ENCODE results near the gene FLCN. TPM values are rescaled to one million over a fixed set of nuclear protein-coding genes. Genes with fewer than 3 reads are reported as not detected.

The FLCN gene
- polyA plus RNA-seq, 1 donor from 2014 or later: 34.0 TPM

GRCh38 chr17:17191961-17192381 lies 45.0 kb downstream of the FLCN start:
- Histone ChIP-seq H2AFZ (ENCODE audit: low read depth, low read length) (no peak overlapping the region), H3K4me2 (ENCODE audit: low read length) (no peak overlapping the region), H3K79me2 (replicated peaks; ENCODE audit: insufficient read depth, low read length) (no peaks in the 10 kb centered on the region), H4K20me1 (ENCODE audit: insufficient read depth) (no peaks in the 10 kb centered on the region), H3F3A (ENCODE audit: insufficient read depth, low read length, poor library complexity, severe bottlenecking) (no peaks in the 10 kb centered on the region), H3K9me2 (ENCODE audit: insufficient read depth, low read length) (no peaks in the 10 kb centered on the region), H3K36me3 (ENCODE audit: insufficient read depth, low read length) (no peaks in the 10 kb centered on the region), H3K27me3 (ENCODE audit: insufficient read depth, low read depth, low read length) (no peaks in the 10 kb centered on the region), H3K9ac (ENCODE audit: low read length) (no peak overlapping the region), H3K9me3 (ENCODE audit: low read length) (no peaks in the 10 kb centered on the region), H3K27ac (ENCODE audit: low read length) (no peak overlapping the region), H3K4me3 (ENCODE audit: low read length) (no peak overlapping the region)
- TF ChIP-seq POLR2AphosphoS5 (IDR thresholded peaks at IDR 0.05) (no peak), RAD21 (conservative IDR thresholded peaks at IDR 0.05) (no peak), SMC3 (conservative IDR thresholded peaks at IDR 0.05; ENCODE audit: poor library complexity) (no peak), REST (IDR thresholded peaks at IDR 0.05; ENCODE audit: borderline replicate concordance) (no peak), EZH2 (IDR thresholded peaks at IDR 0.05; ENCODE audit: borderline replicate concordance, insufficient read depth, low read length, poor library complexity, severe bottlenecking) (no peak), CTCF (IDR thresholded peaks at IDR 0.05; ENCODE audit: poor library complexity, severe bottlenecking) (no peak), EP300 (conservative IDR thresholded peaks at IDR 0.05; ENCODE audit: poor library complexity, severe bottlenecking) (no peak), TAF1 (IDR thresholded peaks at IDR 0.05; ENCODE audit: low read depth) (no peak), MXI1 (conservative IDR thresholded peaks at IDR 0.05; ENCODE audit: poor library complexity, severe bottlenecking) (no peak)

GRCh38 chr17:17191346-17191792 lies 45.6 kb downstream of the FLCN start:
- Histone ChIP-seq H3K79me2 (replicated peaks; ENCODE audit: insufficient read depth, low read length) (no peaks in the 10 kb centered on the region), H2AFZ (ENCODE audit: low read depth, low read length) (no peak overlapping the region), H3K9me2 (ENCODE audit: insufficient read depth, low read length) (no peaks in the 10 kb centered on the region), H3K27ac (ENCODE audit: low read length) (no peak overlapping the region), H3K27me3 (ENCODE audit: insufficient read depth, low read depth, low read length) (no peaks in the 10 kb centered on the region), H3K36me3 (ENCODE audit: insufficient read depth, low read length) (no peaks in the 10 kb centered on the region), H3K9ac (ENCODE audit: low read length) (no peak overlapping the region), H3K4me3 (ENCODE audit: low read length) (no peak overlapping the region), H3K9me3 (ENCODE audit: low read length) (no peaks in the 10 kb centered on the region), H4K20me1 (ENCODE audit: insufficient read depth) (no peaks in the 10 kb centered on the region), H3F3A (ENCODE audit: insufficient read depth, low read length, poor library complexity, severe bottlenecking) (no peaks in the 10 kb centered on the region), H3K4me2 (ENCODE audit: low read length) (no peak overlapping the region)
- TF ChIP-seq MXI1 (conservative IDR thresholded peaks at IDR 0.05; ENCODE audit: poor library complexity, severe bottlenecking) (no peak), TAF1 (IDR thresholded peaks at IDR 0.05; ENCODE audit: low read depth) (no peak), POLR2AphosphoS5 (IDR thresholded peaks at IDR 0.05) (no peak), CTCF (IDR thresholded peaks at IDR 0.05; ENCODE audit: poor library complexity, severe bottlenecking) (no peak), SMC3 (conservative IDR thresholded peaks at IDR 0.05; ENCODE audit: poor library complexity) (no peak), REST (IDR thresholded peaks at IDR 0.05; ENCODE audit: borderline replicate concordance) (no peak), RAD21 (conservative IDR thresholded peaks at IDR 0.05) (no peak), EZH2 (IDR thresholded peaks at IDR 0.05; ENCODE audit: borderline replicate concordance, insufficient read depth, low read length, poor library complexity, severe bottlenecking) (no peak), EP300 (conservative IDR thresholded peaks at IDR 0.05; ENCODE audit: poor library complexity, severe bottlenecking) (no peak)

Measured in neural cell (in vitro differentiated cells).